Fibroblast of lung (primary cell): ENCODE data around the gene KRTAP19-5. TPM values are rescaled to one million over a fixed set of nuclear protein-coding genes. Genes with fewer than 3 reads are reported as not detected.
"Not testable (repeated sequence)": the region's sequence is repeated elsewhere in the genome, so short reads cannot be mapped to it uniquely, and the experiment has no call there.

ENCODE experiments used
- DNase-seq, 2 donors: peaks; one replicate each; pipeline versions ENCODE4 v3.0.0 to v3.0.0-alpha.2; 2010; ENCODE audit warnings: low read depth in 2 of 2
- H2AFZ ChIP-seq: 2 replicates; pipeline ENCODE4 v1.5.1; 2012; ENCODE audit warnings: low read length, control low read depth, inconsistent platforms
- H3K27ac ChIP-seq: 2 replicates; pipeline ENCODE4 v1.5.1; 2011; ENCODE audit warnings: low read length, control low read depth; ENCODE audit not compliant: insufficient read depth
- H3K27me3 ChIP-seq: 2 replicates; pipeline ENCODE4 v1.5.1; 2011; ENCODE audit warnings: mild to moderate bottlenecking, low read length; ENCODE audit not compliant: control insufficient read depth, insufficient read depth
- H3K36me3 ChIP-seq: 2 replicates; pipeline ENCODE4 v1.5.1; 2011; ENCODE audit warnings: low read length; ENCODE audit not compliant: control insufficient read depth, insufficient read depth
- H3K4me1 ChIP-seq: 2 replicates; pipeline ENCODE4 v1.5.1; 2011; ENCODE audit warnings: low read length; ENCODE audit not compliant: control insufficient read depth, insufficient read depth; ENCODE audit errors: extremely low read depth
- H3K4me2 ChIP-seq: 2 replicates; pipeline ENCODE4 v1.5.1; 2011; ENCODE audit warnings: low read length, control low read depth; ENCODE audit not compliant: insufficient read depth; ENCODE audit errors: extremely low read depth
- H3K4me3 ChIP-seq, 4 experiments: fragments of 200-600 bp in 1 of 4; sonication (generic) in 1 of 4; replicated peaks in 1 of 4; 2 replicates each; pipeline ENCODE4 v1.5.1; 2011 to 2016; ENCODE audit warnings: low read length in 4 of 4, low read depth in 3 of 4, mild to moderate bottlenecking in 3 of 4, control low read depth in 2 of 4, inconsistent platforms in 1 of 4, mixed read lengths in 1 of 4; ENCODE audit not compliant: insufficient read depth in 1 of 4; ENCODE audit errors: control extremely low read depth in 1 of 4
- H3K79me2 ChIP-seq: 2 replicates; pipeline ENCODE4 v1.5.1; 2012; ENCODE audit warnings: mild to moderate bottlenecking, low read length, inconsistent platforms; ENCODE audit not compliant: control insufficient read depth, insufficient read depth
- H3K9ac ChIP-seq: 2 replicates; pipeline ENCODE4 v1.5.1; 2011; ENCODE audit warnings: mild to moderate bottlenecking, low read length, control low read depth; ENCODE audit not compliant: insufficient read depth
- H3K9me3 ChIP-seq: 2 replicates; pipeline ENCODE4 v1.5.1; 2012; ENCODE audit warnings: low read depth, low read length; ENCODE audit not compliant: control insufficient read depth, insufficient read depth
- H4K20me1 ChIP-seq: 2 replicates; pipeline ENCODE4 v1.5.1; 2011; ENCODE audit warnings: low read length; ENCODE audit not compliant: control insufficient read depth, insufficient read depth; ENCODE audit errors: extremely low read depth
- EZH2 ChIP-seq: IDR thresholded peaks from 2 replicates; pipeline ENCODE4 v1.5.1; 2012; ENCODE audit warnings: low read length, control low read depth, mild to moderate bottlenecking; ENCODE audit errors: missing control alignments
- polyA plus RNA-seq, 2 donors: library from polyadenylated mRNA; depleted of rRNA in 1 of 2; stranded (reverse) in 1 of 2; unstranded in 1 of 2; fragments of >200 nt; gene quantifications; 2 replicates each; pipeline ENCODE4 v1.2.1, GENCODE V29; 2011 to 2012; ENCODE audit warnings: missing spikeins in 1 of 2
- total RNA-seq: library from RNA; depleted of rRNA; stranded (reverse); fragments of >200 nt; gene quantifications from 2 replicates; pipeline ENCODE4 v1.2.1, GENCODE V29; 2014
- TF ChIP-seq, protein P1 (sequence below), 2 donors: IDR thresholded peaks in 1 of 2; conservative IDR thresholded peaks in 1 of 2; 1 replicate in 1 of 2; 2 replicates in 1 of 2; pipeline ENCODE4 v1.5.1; 2011 to 2012; ENCODE audit warnings: low read length in 2 of 2, control low read depth in 1 of 2, inconsistent platforms in 1 of 2, low read depth in 1 of 2, mild to moderate bottlenecking in 1 of 2

Gene KRTAP19-5
- total and polyA plus RNA-seq, 2 donors (not counting 1 experiment from before 2014, with no cell fraction given): not detected

GRCh38 chr21:30515681-30516080 lies 13.7 kb upstream of the KRTAP19-5 start:
- Histone ChIP-seq H2AFZ (no peak overlapping the region), H3K27ac (no peak overlapping the region), H3K4me2 (no peak overlapping the region), H3K4me3 (no peak overlapping the region), H3K4me1 (no peaks in the 10 kb centered on the region), H3K9ac (no peak overlapping the region), H3K79me2 (no peaks in the 10 kb centered on the region), H3K27me3 (no peaks in the 10 kb centered on the region), H3K36me3 (no peaks in the 10 kb centered on the region), H3K9me3 (no peaks in the 10 kb centered on the region), H4K20me1 (no peaks in the 10 kb centered on the region)
- no peak for DNase-seq
- TF ChIP-seq EZH2: no peak
- TF ChIP-seq, protein P1, sequence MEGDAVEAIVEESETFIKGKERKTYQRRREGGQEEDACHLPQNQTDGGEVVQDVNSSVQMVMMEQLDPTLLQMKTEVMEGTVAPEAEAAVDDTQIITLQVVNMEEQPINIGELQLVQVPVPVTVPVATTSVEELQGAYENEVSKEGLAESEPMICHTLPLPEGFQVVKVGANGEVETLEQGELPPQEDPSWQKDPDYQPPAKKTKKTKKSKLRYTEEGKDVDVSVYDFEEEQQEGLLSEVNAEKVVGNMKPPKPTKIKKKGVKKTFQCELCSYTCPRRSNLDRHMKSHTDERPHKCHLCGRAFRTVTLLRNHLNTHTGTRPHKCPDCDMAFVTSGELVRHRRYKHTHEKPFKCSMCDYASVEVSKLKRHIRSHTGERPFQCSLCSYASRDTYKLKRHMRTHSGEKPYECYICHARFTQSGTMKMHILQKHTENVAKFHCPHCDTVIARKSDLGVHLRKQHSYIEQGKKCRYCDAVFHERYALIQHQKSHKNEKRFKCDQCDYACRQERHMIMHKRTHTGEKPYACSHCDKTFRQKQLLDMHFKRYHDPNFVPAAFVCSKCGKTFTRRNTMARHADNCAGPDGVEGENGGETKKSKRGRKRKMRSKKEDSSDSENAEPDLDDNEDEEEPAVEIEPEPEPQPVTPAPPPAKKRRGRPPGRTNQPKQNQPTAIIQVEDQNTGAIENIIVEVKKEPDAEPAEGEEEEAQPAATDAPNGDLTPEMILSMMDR (conservative IDR thresholded peaks at IDR 0.05 in 1 of 2, IDR thresholded peaks at IDR 0.05 in 1 of 2; ENCODE audit: low read depth in 1 of 2, low read length in 2 of 2): no peak

- H3K4me1 ChIP-seq, H3K79me2 ChIP-seq, H3K4me2 ChIP-seq, H3K9me3 ChIP-seq, H4K20me1 ChIP-seq, H2AFZ ChIP-seq, H3K27me3 ChIP-seq, H3K4me3 ChIP-seq, DNase-seq, H3K9ac ChIP-seq, H3K27ac ChIP-seq, H3K36me3 ChIP-seq: not testable (repeated sequence)
Measured at GRCh38 chr21:30505621-30506205, 3.8 kb upstream of the KRTAP19-5 start.

DNA sequence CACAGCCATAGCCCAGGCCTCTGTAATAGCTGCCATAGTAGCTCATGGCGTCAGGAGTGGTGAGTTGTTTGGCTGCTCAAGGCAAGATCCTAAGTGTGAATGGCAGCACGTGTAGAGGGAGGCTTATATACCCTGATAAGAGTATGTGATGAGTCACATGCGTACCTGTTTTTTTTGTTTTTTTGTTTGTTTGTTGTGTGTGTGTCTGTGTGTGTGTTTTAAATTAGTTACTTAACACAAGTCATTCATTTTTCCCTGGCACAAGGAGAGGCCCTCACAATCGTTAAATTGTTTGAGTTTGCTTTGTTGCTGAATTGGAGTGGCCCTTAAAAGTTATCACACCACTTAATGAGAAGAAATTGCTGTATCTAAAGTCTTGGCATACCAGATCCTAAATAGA lies 4.9 kb downstream of the KRTAP19-5 start, which contains the start of gene KRTAP19-4:
Gene KRTAP19-4 (minus strand): TSS at position 101 of the 400 bp plus-strand sequence. CDS start 55 bp downstream, at position 46.
- Histone ChIP-seq H4K20me1 (no peaks in the 10 kb centered on the region), H3K9me3 (no peaks in the 10 kb centered on the region), H3K4me3 (no peak within 1 kb of the TSS), H3K27me3 (no peaks in the 10 kb centered on the region), H3K9ac (no peak within 1 kb of the TSS), H3K79me2 (no peaks in the 10 kb centered on the region), H2AFZ (no peak within 1 kb of the TSS), H3K4me2 (no peak within 1 kb of the TSS), H3K4me1 (no peaks in the 10 kb centered on the region), H3K27ac (no peak within 1 kb of the TSS), H3K36me3 (no peaks in the 10 kb centered on the region)
- DNase-seq: no peak
- TF ChIP-seq EZH2: no peak
- TF ChIP-seq, protein P1 (conservative IDR thresholded peaks at IDR 0.05 in 1 of 2, IDR thresholded peaks at IDR 0.05 in 1 of 2; ENCODE audit: low read depth in 1 of 2, low read length in 2 of 2): no peak
